HT1080 (cell line): Measurements from ENCODE around the gene ZNF74. TPM values are rescaled to one million over a fixed set of nuclear protein-coding genes. Genes with fewer than 3 reads are reported as not detected.
"Not testable (repeated sequence)": the region's sequence is repeated elsewhere in the genome, so short reads cannot be mapped to it uniquely, and the experiment has no call there.

ENCODE experiments used
- DNase-seq: peaks from one replicate; pipeline ENCODE4 v3.0.0-alpha.2; 2015; ENCODE audit warnings: low read depth
- polyA plus RNA-seq, 2 experiments: library from polyadenylated mRNA; depleted of rRNA; stranded (reverse); fragments of >200 nt; gene quantifications; 2 replicates each; pipeline ENCODE4 v1.2.3, GENCODE V29; 2015
- total RNA-seq: library from RNA; depleted of rRNA; stranded (reverse); fragments of >200 nt; shearing (Covaris generic); gene quantifications from 2 replicates; pipeline ENCODE4 v1.2.3, GENCODE V29; 2014; rRNA removed

Gene ZNF74
- 11.7 and 11.8 TPM in 2 replicates for total RNA-seq
- 8.2 and 9.1 TPM in 2 replicates for polyA plus RNA-seq (2015; cell fraction: cytosol; rRNA removed)
- polyA plus RNA-seq (2015; cell fraction: nucleus; rRNA removed) = 14.5 and 17.4 TPM in 2 replicates

GRCh38 chr22:20393705-20394476, at the start of gene ZNF74:
Gene ZNF74 (plus strand): TSS chr22:20394151. CDS start chr22:20394629, 478 bp downstream.
- DNase-seq = peak; percentile 88

GRCh38 chr22:20346553-20346952, 47.4 kb upstream of the ZNF74 start:
- not testable (repeated sequence) for DNase-seq

- not testable (repeated sequence) for DNase-seq
These were observed 41.4 kb upstream of the ZNF74 start for GRCh38 chr22:20352536-20352935.

GRCh38 chr22:20354238-20354975, 39.5 kb upstream of the ZNF74 start:
- DNase-seq = no peak

GRCh38 chr22:20355939-20356636, 37.9 kb upstream of the ZNF74 start:
- not testable (repeated sequence) for DNase-seq

GRCh38 chr22:20356906-20357305, 37.0 kb upstream of the ZNF74 start:
- DNase-seq = not testable (repeated sequence)

GRCh38 chr22:20357967-20358366, 36.0 kb upstream of the ZNF74 start:
- DNase-seq = not testable (repeated sequence)

- not testable (repeated sequence) for DNase-seq
These were observed 35.3 kb upstream of the ZNF74 start for GRCh38 chr22:20358503-20359239.

- not testable (repeated sequence) for DNase-seq
These were observed 33.7 kb upstream of the ZNF74 start for GRCh38 chr22:20360261-20360660.

GRCh38 chr22:20360866-20361751, 32.8 kb upstream of the ZNF74 start:
- not testable (repeated sequence) for DNase-seq

- DNase-seq = not testable (repeated sequence)
These were observed 32.2 kb upstream of the ZNF74 start for GRCh38 chr22:20361752-20362229.

- not testable (repeated sequence) for DNase-seq
These were observed 31.5 kb upstream of the ZNF74 start for GRCh38 chr22:20362403-20362802.

- DNase-seq = not testable (repeated sequence)
These were observed 29.4 kb upstream of the ZNF74 start for GRCh38 chr22:20364335-20365260.

GRCh38 chr22:20366841-20367240, 27.1 kb upstream of the ZNF74 start:
- not testable (repeated sequence) for DNase-seq

- not testable (repeated sequence) for DNase-seq
These were observed 25.1 kb upstream of the ZNF74 start for GRCh38 chr22:20368875-20369274.

GRCh38 chr22:20371687-20372086, 22.3 kb upstream of the ZNF74 start:
- DNase-seq = not testable (repeated sequence)

- not testable (repeated sequence) for DNase-seq
These were observed 21.5 kb upstream of the ZNF74 start for GRCh38 chr22:20372406-20372854.

GRCh38 chr22:20373195-20373706, 20.7 kb upstream of the ZNF74 start:
- not testable (repeated sequence) for DNase-seq
